DMS114 treated with DMSO at 0.1 percent for 48 hours (cell line): ENCODE measurements around the gene MSANTD7.
"Not testable (repeated sequence)": the region's sequence is repeated elsewhere in the genome, so short reads cannot be mapped to it uniquely, and the experiment has no call there.

ENCODE experiments used
- DNase-seq: peaks from one replicate; lab custom pipeline; 2025; ENCODE audit not compliant: unreplicated experiment; lab: John Stamatoyannopoulos, UW

The MSANTD7 gene

DNA sequence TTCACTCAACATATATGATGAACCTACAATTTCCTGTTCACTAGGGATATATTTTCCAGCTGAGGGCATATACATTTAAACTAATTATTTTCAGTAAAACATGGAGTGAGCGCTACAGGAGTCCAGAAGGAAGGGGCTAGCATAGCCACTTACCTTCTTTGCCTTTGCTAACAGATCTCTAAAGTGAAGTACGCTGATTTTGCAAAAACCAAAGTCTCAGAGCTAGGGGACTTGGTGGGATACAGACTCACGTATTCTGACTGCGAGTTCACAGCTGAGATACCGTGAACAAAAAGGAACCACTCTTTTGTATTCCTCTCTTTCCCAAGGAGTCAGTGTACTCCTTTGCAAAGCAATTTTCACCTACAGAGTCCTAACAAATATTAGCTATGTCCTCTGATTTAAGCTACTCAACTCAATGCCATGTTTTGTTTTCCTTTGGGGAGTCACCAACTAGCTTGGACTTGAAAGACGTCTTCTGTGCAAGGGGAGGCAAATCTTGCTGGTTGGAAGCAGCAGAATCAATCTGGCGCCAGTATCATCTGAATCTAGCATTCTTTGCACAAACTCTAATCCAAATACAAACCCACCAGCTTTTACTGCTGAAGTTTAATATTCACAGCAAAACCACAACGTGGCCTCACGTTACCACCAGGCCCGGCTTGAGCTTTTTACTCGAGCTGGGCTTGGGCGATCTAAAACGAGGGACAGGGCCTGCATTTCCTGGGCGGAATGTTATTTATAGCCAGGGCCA lies 926 bp upstream of the MSANTD7 start:
- DNase-seq, result no peak

DNA sequence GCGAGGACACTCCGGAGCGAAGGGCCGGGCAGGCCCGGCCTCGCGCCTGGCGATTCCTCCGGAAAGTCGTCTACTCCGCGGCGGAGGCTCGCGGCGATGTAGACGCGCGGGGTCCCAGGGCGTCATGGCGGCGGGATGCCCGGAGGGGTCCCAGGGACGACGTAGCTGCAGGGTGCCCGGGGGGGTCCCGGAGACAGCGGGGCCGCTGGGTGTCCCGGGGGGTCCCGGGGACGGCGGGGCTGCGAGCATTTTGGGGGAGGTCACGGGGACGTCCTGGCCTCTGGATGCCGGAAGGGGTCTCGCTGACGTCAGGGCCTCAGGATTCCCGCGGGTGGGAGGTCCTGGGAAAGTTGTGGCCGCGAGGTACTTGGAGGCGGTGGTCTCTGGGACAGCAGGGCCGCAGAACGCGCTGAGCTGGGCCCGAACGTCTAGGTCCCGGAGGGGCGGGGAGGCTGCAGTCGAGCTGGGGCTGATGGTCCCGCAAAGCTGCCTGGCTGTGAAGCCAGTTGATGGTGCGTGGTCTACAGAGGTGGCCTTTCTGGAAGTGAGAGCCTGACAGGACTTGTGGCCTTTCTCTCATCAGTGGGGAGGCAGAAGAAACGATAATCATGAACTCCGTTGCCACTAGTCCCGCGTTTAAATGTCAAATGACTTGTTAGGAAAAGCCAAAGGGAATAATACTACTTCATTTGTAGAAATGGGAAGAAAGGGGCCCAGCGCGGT lies 637 bp downstream of the MSANTD7 start:
- peak; percentile 26 for DNase-seq

DNA sequence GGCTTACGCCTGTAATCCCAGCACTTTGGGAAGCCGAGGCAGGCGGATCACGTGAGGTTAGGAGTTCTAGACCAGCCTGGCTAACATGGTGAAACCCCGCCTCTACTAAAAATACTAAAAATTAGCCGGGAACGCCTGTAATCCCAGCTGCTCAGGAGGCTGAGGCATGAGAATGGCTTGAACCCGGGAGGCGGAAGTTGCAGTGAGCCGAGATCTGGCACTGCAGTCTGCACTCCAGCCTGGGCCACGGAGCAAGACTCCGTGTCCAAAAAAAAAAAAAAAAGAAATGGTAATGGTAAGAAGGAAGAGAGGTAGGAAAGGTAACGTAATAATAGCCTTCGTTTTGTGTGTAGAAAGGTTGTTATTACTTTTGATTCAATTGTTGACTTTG lies 1.2 kb downstream of the MSANTD7 start:
- DNase-seq, result no peak

DNA sequence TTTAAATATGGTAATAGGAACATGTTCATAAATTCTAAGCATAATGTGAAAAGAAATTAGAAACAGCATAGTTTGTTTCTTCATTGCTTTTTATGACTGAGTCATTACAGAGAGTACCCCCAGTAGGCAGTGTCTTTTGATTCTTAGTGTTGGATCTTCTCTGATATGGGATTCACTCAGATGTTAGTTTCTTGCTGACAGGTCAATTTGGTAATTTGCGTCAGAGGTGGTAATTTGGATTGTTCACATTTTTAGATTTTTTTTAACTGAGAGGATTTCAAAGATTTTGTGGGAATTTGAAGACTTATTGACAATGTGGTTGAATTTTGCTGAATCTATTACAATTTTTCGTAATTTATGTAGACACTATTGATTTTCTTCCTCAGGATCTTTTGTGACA lies 2.1 kb downstream of the MSANTD7 start:
- no peak for DNase-seq

DNA sequence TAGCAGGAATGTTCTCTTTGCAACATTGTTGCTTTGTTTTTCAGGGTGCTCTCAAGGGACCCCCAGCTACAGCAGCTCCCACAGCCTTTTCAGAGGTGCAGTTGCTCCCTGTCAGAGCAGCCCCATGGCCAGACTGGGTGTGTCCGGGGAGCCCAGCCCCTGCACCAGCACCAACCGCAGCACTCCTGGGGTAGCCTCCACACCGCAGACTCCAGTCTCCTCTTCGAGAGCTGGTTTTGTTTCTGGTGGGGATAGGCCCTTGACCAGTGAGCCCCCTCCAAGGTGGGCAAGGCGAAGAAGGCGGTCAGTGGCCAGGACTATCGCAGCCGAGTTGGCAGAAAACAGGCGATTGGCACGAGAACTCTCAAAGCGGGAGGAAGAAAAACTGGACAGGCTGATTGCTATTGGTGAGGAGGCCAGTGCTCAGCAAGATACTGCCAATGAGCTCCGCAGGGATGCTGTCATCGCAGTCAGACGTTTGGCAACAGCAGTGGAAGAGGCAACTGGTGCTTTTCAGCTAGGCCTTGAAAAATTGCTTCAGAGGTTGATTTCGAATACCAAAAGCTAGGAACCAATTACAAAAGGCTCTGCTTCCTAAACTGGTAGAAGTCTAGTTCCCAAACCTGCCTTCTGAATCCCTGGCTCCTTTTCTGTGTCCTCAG lies 5.4 kb downstream of the MSANTD7 start:
- DNase-seq, result no peak

DNA sequence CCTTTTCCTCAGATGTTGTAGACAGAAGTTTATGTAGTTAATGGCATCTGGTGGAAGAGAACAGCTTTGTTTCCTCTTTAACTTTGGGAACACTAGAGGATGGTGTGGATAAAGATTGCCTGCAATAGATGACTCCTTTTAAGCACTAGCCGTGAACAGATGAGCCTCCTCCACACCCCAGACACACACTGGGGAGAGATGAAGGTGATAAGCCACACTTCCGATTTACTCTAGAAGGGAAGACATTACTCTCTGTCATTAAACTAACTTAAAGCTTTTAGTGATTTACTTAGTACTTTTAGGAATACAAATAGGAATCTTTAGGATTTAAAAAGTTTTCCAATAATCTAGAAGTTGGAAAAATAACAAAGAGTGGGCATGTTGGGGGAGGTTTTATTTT lies 6.8 kb downstream of the MSANTD7 start:
- DNase-seq, result no peak

DNA sequence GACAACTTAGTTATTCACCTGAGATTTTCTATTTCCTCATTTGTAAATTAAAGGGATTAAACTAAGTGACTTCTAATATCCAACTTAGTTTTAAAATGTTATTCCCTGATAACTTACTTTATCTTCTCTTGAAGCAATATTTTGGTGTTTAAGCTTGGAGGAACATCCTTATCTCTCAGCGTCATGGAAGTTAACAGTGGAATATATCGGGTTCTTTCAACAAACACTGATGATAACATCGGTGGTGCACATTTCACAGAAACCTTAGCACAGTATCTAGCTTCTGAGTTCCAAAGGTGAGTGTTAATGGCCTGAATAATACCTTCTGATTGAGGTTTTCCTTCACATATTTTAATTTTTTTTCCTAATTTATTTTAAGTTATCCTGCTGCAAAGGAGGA lies 14.1 kb downstream of the MSANTD7 start:
- no peak for DNase-seq

DNA sequence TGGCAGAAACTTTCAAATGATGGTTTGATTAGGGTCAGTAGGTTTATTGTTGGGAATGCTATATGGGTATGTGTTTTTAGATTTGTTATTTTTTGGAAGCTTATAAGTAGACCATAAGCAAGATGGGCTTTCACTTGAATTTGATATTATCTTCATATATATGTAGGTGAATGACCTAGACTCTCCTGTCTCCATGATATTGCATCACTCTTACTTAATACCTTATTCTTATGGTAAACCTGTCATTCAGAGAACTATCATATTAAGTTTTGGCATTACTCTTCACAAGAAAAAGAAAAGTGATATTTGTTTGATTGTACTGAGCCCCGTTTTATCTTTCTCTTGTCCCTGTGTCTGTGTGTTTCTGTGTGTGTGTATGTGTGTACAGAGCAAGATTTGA lies 17.3 kb downstream of the MSANTD7 start:
- no peak for DNase-seq

DNA sequence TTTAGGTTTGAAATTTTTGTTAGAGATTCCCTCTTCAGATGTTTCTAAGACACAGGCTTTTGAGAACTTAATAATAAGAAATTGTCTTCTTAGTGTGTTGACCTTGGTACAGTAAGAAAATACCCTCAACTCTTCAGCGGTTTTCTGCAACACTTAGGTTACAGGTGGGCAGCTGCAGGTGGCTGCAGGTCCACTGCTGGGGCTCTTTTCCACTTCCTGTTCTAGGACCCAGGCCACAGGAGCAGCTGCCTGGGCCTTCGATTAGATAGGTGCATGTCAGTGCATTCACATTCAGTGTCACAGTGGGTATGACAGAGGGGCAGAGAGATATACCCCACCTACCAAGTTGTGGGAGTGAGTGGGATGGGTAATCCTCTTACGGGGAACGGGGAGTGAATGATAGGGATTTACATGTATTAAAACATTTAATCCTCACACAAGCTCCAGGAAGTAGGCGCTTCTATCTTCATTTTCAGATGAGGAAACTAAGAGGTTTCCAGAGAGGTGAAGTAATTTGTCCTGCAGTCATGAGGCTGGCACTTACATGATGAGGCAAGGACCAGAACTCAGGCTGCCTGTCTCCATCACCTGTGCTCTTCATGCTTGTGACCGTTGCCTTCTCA lies 20.3 kb downstream of the MSANTD7 start:
- DNase-seq, result no peak

DNA sequence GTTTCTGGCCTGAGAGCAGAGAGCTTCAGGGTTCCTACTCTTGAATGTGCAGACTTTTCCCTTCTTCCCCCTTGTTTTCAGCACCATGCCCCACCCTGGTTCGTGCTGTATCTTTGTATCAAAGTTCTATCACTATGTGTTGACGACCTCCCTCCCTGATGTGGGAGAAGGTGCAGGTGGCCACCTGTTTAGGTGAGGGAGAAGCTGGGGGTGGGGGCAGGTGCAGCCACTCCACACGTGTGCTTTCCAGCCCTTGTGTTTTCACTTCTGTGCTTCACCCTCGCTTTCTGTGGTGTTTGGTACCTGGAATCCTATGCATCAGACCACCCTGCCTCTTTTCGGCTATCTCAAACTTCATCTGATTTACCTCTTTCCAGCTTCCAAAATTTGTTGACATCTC lies 20.9 kb downstream of the MSANTD7 start:
- DNase-seq, result no peak

DNA sequence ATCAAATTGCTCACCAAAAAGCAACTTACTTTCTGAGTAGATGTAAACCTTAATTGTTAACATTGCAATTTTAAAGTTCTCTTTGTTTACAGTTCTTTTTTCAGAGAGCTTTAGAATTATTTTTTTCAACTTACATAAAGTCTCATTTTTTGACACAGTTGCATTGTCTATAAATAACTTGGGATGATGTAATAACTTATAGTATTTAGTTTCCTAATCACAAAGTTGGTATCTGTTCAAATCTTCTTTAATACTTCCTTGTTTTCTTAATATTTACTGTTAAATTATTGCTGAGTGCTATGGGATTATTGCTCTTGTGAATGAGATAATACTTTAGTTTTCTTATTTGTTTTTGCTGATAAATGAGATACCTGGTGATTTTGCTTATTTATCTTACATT lies 21.7 kb downstream of the MSANTD7 start:
- DNase-seq, result no peak

DNA sequence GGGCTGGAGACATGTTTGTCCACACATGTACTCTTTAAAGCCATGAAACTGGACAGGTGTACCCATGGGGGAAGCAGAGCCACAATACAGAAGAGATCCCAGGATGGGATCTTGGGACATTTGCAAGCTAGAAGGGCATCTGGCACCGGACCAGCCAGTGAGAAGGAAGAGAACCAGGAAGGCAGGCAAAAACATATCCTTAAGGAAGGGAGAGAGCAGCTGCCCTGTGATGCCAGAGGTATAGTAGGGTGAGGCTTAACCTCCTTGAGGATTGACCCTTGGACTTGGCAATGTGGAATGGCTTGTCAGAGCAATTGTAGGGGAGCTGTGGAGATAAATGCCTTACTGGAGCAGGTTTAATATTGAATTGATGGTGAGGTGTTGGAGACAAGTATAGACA lies 22.7 kb downstream of the MSANTD7 start:
- DNase-seq, result no peak

DNA sequence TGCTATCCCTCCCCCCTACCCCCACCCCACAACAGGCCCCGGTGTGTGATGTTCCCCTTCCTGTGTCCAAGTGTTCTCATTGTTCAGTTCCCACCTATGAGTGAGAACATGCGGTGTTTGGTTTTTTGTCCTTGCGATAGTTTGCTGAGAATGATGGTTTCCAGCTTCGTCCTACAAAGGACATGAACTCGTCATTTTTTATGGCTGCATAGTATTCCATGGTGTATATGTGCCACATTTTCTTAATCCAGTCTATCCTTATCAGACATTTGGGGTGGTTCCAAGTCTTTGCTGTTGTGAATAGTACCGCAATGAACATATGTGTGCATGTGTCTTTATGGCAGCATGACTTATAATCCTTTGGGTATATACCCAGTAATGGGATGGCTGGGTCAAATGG lies 26.4 kb downstream of the MSANTD7 start:
- DNase-seq, result not testable (repeated sequence)

DNA sequence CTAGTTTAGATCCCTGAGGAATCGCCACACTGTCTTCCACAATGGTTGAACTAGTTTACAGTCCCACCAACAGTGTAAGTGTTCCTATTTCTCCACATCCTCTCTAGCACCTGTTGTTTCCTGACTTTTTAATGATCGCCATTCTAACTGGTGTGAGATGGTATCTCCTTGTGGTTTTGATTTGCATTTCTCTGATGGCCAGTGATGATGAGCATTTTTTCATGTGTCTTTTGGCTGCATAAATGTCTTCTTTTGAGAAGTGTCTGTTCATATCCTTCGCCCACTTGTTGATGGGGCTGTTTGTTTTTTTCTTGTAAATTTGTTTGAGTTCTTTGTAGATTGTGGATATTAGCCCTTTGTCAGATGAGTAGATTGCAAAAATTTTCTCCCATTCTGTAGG lies 26.8 kb downstream of the MSANTD7 start:
- DNase-seq, result not testable (repeated sequence)

DNA sequence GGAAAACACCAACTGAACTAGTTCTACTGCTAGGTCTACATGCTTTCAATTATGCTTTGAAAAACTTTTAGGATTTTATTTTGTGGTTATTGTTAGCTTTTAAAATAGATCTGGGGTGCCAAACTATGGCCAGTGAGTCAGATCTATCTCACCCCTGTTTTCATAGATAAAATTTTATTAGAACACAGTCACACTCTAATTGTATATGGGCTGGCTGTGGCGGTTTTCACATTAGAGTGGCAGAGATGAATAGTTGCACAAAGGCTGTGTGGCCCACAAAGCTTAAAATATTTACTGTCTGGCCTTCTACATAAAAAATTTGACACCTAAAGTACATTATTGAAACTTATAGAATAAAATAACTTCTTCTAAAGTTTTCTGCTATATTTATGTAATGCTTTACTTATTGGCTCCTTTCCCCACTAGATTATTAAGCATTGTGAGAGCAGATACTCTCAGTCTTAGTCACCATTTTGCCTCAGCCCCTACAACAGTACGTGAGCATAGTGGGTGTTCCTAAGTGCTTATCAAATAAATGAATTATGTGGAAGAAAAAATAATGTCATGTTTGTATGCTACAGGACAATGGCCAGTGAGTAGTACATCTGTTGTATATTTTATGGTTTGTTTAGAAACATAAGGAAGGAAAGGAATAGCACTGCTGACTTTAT lies 35.1 kb downstream of the MSANTD7 start:
- DNase-seq, result no peak

DNA sequence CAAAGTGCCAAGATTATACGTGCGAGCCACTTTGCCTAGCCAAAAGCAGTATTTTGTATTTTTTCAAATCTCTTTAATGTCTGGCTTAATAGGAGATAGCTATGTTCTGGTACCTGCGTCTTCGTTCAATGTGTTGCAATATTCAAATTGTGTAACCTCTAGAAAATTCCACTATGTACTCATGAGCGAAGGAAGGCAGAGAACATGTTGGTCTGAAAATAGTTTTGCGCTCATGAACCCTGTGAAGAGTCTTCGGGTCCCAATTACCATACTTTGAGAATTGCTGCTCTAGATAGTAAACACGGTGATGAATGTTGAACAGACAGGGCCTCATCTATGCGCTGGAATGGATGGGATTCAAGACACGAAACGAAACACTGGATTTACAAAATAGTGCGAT lies 37.8 kb downstream of the MSANTD7 start:
- DNase-seq, result no peak

DNA sequence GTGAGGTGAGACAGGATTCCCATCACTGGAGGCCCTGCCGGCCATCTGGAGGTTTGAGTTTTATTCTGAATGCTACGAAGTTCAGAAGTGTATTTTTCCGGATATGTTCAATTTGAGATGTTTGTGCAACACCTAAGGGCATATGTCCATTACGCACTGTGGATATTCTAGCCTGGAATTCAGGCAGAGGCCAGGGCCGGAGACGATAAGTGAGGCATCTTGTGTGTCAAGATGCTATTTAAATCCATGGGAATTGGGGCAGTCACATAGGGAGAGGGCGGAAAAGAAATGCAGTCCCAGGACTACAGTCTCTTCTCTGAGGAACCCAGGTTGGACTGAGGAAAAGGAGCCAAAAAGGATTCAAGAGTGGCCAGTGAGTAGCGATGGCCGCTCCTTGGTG lies 38.7 kb downstream of the MSANTD7 start:
- no peak for DNase-seq

DNA sequence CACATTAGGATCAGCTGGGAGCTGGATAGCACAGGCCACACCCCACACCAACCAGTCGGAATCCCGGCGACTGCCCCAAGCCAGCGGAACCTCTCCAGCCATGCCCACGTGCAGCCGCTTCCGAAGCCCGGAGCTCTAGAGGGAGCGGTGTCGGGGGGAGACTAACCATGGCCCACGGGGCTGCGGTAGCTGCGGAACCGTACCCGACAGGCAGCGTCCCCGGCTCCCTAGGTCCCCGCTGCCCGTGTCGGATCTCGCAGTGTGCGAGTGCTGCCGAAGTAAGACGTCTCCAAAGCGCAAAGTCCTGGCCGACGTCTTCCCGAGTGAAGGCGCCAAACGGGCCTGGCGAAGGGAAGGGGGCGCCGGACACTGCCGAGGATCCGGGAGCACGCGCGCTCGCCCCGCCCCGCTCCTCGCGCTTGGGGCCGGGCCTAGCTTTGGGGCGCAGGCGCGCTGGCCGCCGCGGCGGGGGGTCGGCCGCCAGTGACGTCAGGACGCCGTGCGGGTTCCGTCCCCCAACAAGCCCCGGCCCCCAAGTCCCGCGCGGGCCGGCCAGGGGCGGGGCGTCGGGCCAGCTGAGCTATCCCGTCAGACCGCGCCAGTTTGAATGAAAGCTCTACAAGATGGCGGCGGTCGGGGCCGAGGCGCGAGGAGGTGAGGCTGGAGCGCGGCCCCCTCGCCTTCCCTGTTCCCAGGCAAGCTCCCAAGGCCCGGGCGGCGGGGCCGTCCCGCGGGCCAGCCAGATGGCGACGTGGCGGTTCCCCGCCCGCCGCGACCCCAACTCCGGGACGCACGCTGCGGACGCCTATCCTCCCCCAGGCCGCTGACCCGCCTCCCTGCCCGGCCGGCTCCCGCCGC lies 40.4 kb downstream of the MSANTD7 start, which contains the start of gene SUV39H2:
SUV39H2 (plus strand) TSS at position 601 of the 858 bp plus-strand sequence; CDS start at position 624, 23 bp downstream.
- DNase-seq, result peak; percentile 85

DNA sequence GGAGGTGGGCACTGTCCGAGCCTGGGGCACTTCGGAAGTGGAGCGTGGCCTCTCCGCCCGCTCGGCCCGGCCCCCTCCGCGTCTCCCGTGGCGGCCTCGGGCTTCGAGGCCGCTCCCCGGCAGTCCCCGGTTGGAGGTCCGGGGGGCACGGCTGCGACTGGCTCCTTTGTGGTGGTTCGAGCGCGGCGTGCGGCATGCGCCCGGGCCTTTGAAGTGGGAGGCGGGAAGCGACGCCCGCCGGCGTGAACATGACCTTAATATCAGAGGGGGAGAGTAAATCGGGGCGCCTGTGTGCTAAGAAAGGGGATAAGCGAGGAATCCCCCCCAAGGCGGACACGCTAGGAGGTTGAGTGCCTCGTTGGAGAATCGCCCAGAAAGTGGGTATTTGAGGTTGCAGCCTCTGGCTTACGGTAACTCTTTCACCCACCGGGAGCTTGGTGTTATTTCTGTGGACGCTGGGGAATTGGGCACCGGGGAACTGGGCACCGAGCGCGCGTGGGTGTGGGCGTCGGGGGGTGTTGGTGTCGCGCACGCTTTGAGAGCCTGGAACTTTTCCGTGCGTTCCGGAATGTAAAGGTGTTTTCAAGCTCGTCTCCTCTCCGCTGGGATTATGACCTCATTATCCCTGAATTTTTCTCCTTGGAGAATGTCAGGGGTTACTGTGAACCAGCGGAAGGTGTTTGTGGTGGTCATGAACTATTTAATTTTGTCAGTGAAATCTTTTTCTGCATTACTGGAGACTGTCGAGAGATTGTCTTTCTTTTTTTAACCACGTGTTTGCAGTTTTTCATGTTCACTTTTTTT lies 41.2 kb downstream of the MSANTD7 start:
- no peak for DNase-seq

DNA sequence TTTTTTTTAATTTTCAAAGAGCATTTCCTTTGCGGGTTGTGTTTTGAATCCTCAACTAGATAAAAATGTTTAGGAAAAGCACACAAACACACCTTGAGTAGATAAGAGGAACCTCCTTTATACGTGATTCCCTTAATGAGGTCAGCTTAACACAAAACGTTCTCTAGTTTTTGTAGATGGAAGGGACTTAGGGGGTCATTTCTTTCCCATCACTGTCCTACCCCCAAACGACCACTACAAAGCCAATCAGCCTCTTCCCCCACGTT lies 41.8 kb downstream of the MSANTD7 start:
- DNase-seq, result no peak
